SK-N-MC (cell line): ENCODE data around the gene POLR2M.

ENCODE experiments used
- DNase-seq: peaks from one replicate; pipeline ENCODE4 v3.0.0-alpha.2; 2011; ENCODE audit warnings: low read depth, low spot score
- H3K27ac ChIP-seq: fragments of 200-600 bp; sonication (generic); 2 replicates; pipeline ENCODE4 v1.5.1; 2016; ENCODE audit warnings: mixed run types
- H3K36me3 ChIP-seq: fragments of 200-600 bp; sonication (generic); 2 replicates; pipeline ENCODE4 v1.6.1; 2017; ENCODE audit warnings: antibody characterized with exemption, low read length, mixed read lengths; ENCODE audit not compliant: insufficient read depth
- H3K4me3 ChIP-seq: fragments of 200-600 bp; sonication (generic); 2 replicates; pipeline ENCODE4 v1.5.1; 2016
- H3K9ac ChIP-seq: fragments of 200-600 bp; sonication (generic); 2 replicates; pipeline ENCODE4 v1.8.0; 2017; ENCODE audit warnings: mixed run types, mixed read lengths; ENCODE audit not compliant: insufficient read length
- H3K9me3 ChIP-seq: fragments of 200-600 bp; sonication (generic); 2 replicates; pipeline ENCODE4 v1.6.1; 2017; ENCODE audit warnings: low read depth, mild to moderate bottlenecking, antibody characterized with exemption, low read length, moderate library complexity, mixed read lengths
- EZH2 ChIP-seq: fragments of 200-600 bp; sonication (generic); IDR thresholded peaks from one replicate; pipeline ENCODE4 v1.6.1; 2017; ENCODE audit warnings: antibody characterized with exemption
- FOXP2 ChIP-seq: optimal IDR thresholded peaks from 2 replicates; pipeline ENCODE3; 2011; ENCODE audit warnings: mild to moderate bottlenecking, moderate library complexity; ENCODE audit not compliant: insufficient read depth; ENCODE audit errors: extremely low read length, control extremely low read depth
- POLR2AphosphoS5 ChIP-seq: IDR thresholded peaks from 2 replicates; pipeline ENCODE4 v1.6.1; 2012; ENCODE audit warnings: mild to moderate bottlenecking, low read depth, low read length, borderline replicate concordance

POLR2M gene

DNA sequence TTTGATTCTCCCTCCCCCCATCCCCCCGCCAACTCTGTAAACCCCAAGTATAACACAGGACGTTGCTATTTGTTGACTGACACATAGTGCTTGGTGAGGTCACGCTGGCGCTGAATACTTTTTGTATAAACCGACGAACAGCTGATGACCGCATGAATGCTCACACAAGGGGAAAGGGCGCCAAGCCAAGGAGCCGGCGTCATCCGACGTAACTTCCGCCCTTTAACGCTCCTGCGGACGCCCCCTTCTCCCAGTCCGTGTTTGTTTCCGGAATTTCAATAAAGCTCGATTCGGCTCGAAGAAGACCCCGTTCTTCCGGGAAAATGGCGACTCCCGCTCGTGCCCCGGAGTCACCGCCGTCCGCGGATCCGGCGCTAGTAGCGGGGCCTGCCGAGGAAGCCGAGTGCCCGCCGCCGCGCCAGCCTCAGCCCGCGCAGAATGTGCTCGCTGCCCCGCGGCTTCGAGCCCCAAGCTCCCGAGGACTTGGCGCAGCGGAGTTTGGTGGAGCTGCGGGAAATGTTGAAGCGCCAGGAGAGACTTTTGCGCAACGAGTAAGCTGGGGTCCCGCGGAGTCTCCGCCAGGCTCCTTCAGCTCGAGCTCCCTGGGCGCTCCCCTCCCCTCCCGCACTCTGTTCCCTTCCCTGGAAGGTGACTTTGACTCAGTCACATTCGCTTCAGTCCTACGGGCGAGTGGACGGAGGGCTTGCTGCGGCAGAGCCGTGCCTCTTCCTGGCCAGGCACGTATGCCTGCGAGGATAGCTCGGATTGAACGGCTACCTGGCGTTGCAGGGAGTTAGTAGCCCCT, at the start of gene POLR2M:
POLR2M (plus strand) TSS at position 310 of the 805 bp plus-strand sequence; CDS start at position 439, 129 bp downstream.
- H3K27ac ChIP-seq = peak within 1 kb of the TSS; percentile 81
- H3K4me3 ChIP-seq = peak within 1 kb of the TSS; percentile 94
- TF ChIP-seq POLR2AphosphoS5 (peak; percentile 84), FOXP2 (no peak)
- peak within 1 kb of the TSS; percentile 96 for H3K9ac ChIP-seq
- H3K36me3 ChIP-seq = peaks cover 32% of the 10 kb centered on the region
- no peaks in the 10 kb centered on the region for H3K9me3 ChIP-seq
- peak; percentile 75 for DNase-seq

DNA sequence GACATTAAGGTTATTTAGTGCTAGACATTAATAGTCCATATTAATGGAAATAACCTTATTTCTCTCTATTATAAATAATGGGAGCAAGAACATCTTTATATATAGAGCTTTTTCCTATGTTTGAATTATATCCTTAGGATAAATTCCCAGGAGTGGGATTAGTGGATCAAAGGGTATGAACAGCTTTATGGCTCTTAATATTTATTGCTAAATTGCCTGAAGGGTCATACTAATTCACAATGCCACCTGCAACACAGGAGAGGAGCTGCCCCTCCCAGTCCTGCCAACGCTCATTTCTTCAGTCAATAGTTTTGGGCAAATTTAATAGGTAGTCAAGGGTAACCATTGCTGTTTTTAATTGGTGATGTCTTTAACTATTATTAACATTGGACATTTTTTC, 48.9 kb upstream of the POLR2M start:
- TF ChIP-seq POLR2AphosphoS5 (no peak), EZH2 (no peak)
- no peak for DNase-seq
- Histone ChIP-seq H3K9ac (no peak overlapping the region), H3K9me3 (no peaks in the 10 kb centered on the region), H3K4me3 (no peak overlapping the region), H3K36me3 (no peaks in the 10 kb centered on the region), H3K27ac (no peak overlapping the region)

DNA sequence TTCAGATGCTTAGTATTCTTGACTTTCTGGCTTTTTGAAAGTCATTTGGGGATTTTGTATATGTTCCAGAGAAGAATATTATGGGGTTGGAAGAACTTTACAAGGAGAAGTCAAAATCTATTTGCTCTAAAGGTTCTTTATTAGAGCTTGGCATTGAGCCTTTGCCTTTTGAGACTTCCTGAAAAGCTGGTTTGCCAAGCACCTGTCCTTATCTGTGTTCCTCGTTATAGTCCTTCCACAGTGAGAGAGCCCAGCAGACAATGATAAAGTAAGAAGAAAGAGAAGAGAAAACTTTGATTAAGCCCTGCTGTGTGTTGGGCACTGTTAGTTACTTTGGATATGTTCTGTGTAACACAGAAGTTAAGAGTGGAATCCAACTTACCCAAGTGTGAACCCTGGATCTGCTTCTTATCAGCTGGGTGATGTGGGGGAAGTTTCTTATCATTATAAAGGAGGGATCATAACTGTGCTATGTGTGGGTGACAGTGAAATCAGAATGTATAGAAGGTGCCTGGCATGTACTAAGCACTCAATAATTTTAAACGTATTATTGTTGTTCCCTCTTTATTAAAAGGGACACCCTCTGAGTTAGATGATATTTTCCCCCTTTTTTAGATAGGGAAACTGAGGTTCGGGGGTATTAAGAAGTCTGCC, 44.3 kb upstream of the POLR2M start:
- no peak for TF ChIP-seq FOXP2
- no peak for TF ChIP-seq POLR2AphosphoS5
- no peak for TF ChIP-seq EZH2
- no peak overlapping the region for H3K9ac ChIP-seq
- H3K36me3 ChIP-seq = no peaks in the 10 kb centered on the region
- H3K9me3 ChIP-seq = no peaks in the 10 kb centered on the region
- DNase-seq = no peak
- H3K4me3 ChIP-seq = no peak overlapping the region
- no peak overlapping the region for H3K27ac ChIP-seq

DNA sequence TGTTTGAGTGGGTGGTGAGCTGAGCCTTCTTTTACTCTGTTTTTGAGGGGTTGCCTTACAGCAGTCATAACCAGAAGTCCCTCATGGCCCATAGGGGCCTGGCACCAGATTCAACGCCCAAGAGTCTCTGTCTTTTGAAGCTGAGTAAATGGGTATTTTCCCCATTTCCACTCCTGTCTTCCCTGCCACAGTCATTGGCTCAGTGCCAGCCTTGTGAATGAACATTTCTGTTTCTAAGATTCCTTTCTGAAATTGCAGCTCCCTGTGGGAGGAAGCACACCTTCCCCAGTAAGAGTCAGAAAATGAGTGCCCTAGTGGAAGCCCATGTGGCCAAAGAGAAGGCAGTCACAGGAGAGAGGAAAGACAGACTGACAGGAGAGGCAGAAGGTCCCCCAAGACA, 43.7 kb upstream of the POLR2M start:
- Histone ChIP-seq H3K9ac (no peak overlapping the region), H3K4me3 (no peak overlapping the region), H3K27ac (no peak overlapping the region), H3K36me3 (no peaks in the 10 kb centered on the region), H3K9me3 (no peaks in the 10 kb centered on the region)
- no peak for TF ChIP-seq EZH2
- TF ChIP-seq POLR2AphosphoS5 = no peak
- TF ChIP-seq FOXP2 = no peak
- no peak for DNase-seq

DNA sequence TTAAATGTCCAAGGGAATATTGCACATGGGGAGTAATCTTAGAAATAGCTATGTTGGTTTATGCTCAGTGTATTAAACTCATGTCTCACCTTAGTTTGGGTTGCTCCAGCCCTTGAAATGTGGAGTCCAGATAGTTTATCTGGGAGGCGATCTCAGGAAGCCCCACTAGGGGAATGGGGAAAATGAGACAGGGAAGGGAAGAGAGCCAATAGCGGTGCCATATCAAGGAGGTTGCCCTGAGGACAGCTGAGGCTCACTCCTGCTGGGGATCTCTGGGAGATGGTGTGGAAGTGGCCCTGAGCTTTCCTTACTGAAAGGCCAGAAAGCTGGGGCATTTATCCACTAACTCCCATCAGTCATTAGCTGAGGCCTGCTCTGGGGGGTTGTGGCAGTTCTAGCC, 43.3 kb upstream of the POLR2M start:
- TF ChIP-seq EZH2 = no peak
- TF ChIP-seq POLR2AphosphoS5 = no peak
- TF ChIP-seq FOXP2 = no peak
- Histone ChIP-seq H3K27ac (no peak overlapping the region), H3K36me3 (no peaks in the 10 kb centered on the region), H3K9me3 (no peaks in the 10 kb centered on the region), H3K4me3 (no peak overlapping the region), H3K9ac (no peak overlapping the region)
- DNase-seq = no peak

DNA sequence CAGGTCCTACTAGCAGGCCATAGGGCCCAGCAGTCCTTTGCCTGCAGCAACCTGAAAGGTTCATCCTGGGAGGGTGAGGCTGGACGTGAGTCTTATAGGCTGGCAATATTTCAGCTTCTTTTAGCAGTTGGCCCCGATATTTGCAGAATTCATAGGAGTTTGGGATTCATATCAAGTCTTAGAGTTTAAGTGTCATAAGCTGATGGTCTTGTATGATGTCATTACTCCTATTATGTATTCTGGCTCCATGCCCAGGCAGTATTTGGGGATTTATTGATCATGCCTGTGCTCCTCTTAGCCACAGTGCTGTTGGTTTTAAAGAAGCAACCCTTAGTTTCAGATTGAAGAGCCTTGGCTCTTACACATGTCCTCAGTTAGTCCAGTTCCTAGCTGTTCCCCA, 41.3 kb upstream of the POLR2M start:
- Histone ChIP-seq H3K4me3 (no peak overlapping the region), H3K36me3 (no peaks in the 10 kb centered on the region), H3K27ac (no peak overlapping the region), H3K9ac (no peak overlapping the region), H3K9me3 (no peaks in the 10 kb centered on the region)
- no peak for TF ChIP-seq POLR2AphosphoS5
- TF ChIP-seq FOXP2 = no peak
- TF ChIP-seq EZH2 = no peak
- DNase-seq = no peak

DNA sequence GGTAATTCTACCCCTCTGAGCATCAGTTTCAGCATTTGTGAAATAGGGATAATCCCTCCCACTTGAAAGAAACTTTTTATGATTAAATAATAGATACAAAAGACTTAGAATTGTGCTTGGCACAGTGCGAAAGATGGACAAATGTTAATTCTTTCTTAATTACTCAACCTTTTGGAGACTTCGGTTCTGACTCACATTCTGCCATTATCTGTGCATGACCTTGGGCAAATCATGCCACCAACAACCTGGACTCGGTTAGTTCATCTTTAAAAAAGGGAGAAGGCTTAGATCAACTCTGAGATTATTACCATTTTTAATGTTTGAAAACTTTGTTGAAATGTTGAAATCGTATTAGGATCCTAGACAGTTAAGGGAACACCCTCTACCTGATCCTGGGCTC, 40.6 kb upstream of the POLR2M start:
- DNase-seq = no peak
- H3K36me3 ChIP-seq = no peaks in the 10 kb centered on the region
- no peak overlapping the region for H3K27ac ChIP-seq

DNA sequence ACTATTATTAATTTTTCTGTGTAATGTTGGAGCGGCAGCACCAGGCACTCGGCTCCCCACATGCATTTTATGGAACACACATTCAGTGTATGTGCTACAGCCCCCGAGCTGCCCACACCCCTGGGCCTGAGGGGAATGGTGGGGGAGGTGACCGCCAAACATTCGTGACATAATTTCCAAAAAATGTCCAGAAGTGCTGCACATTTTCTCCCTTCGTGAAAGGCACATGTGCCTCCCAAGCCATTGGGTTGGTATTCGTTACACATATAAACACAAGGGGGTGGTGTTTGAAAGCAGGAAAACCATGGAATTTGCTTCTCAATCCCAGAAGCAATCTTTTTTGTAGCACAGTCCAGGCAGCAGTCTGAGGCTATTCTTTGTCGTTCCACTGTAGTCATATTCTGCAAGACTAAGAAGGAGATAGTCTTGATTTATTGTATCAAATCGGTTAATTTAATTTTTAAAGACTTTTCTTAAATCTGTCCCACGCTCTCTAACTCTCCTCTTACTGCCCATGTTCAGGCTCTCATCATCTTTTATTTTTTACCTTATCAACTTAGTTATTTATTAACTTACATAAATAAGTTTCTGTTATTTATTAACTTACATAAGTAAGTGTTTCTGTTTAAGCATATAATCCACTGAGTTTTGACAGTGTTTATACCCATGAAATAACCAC, 39.2 kb upstream of the POLR2M start:
- Histone ChIP-seq H3K9me3 (no peaks in the 10 kb centered on the region), H3K9ac (no peak overlapping the region), H3K27ac (no peak overlapping the region), H3K4me3 (no peak overlapping the region), H3K36me3 (no peaks in the 10 kb centered on the region)
- TF ChIP-seq POLR2AphosphoS5 (no peak), EZH2 (no peak), FOXP2 (no peak)
- no peak for DNase-seq

More for the DNA sequence above, 40.6 kb upstream of the POLR2M start:
- H3K9me3 ChIP-seq = no peaks in the 10 kb centered on the region
- no peak overlapping the region for H3K9ac ChIP-seq
- TF ChIP-seq EZH2 = no peak
- no peak for TF ChIP-seq POLR2AphosphoS5
- no peak for TF ChIP-seq FOXP2
- no peak overlapping the region for H3K4me3 ChIP-seq

DNA sequence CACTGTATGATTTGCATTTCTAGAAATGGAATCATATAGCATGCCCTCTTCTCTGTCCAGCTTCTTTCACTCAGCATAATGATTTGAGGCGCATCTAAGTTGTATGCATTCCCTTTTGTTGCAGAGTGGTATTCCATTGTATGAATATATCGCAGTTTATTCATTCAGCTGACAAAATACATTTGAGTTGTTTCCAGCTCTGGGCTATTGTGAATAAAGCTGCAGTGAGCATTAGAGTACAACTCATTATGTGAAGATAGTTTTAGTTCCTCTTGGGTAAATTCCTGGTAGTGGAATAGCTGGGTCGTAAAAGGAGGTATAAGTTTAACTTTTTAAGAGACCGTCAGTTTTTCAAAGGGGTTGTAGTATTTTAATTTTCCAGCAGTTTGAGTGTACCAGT, 38.5 kb upstream of the POLR2M start:
- Histone ChIP-seq H3K9ac (no peak overlapping the region), H3K4me3 (no peak overlapping the region), H3K27ac (no peak overlapping the region), H3K9me3 (no peaks in the 10 kb centered on the region), H3K36me3 (no peaks in the 10 kb centered on the region)
- DNase-seq = no peak
- no peak for TF ChIP-seq POLR2AphosphoS5
- TF ChIP-seq FOXP2 = no peak
- no peak for TF ChIP-seq EZH2
